A549 (cell line): ENCODE data around the gene XPO4.

Experiments used
- ATOH8 ChIP-seq: fragments of 250-450 bp; sonication (Bioruptor Pico); IDR thresholded peaks from 2 replicates; pipeline ENCODE4 v1.5.0; 2020; ENCODE audit warnings: low read depth, mild to moderate bottlenecking, moderate library complexity
- CHD2 ChIP-seq: fragments of 150-350 bp; IDR thresholded peaks from 2 replicates; pipeline ENCODE4 v1.6.1; 2014; ENCODE audit warnings: low read length; ENCODE audit not compliant: partially characterized antibody
- CTCF ChIP-seq: fragments of >200 bp; sonication (Bioruptor Twin); formaldehyde crosslinking; IDR thresholded peaks from 3 replicates; pipeline ENCODE4 v1.5.1; 2016
- ESRRA ChIP-seq: fragments of 150-350 bp; IDR thresholded peaks from 2 replicates; pipeline ENCODE4 v1.6.1; 2014; ENCODE audit warnings: mild to moderate bottlenecking, low read length, borderline replicate concordance
- FOSL2 ChIP-seq, 2 experiments: fragments of 450-650 bp in 1 of 2; fragments of >200 bp in 1 of 2; sonication (Bioruptor Twin) in 1 of 2; formaldehyde crosslinking; IDR thresholded peaks; 2 replicates each; pipeline versions ENCODE4 v1.5.0 to v1.6.1; 2016 to 2020; ENCODE audit warnings: mild to moderate bottlenecking in 1 of 2, moderate library complexity in 1 of 2
- JUNB ChIP-seq: fragments of >200 bp; sonication (Bioruptor Twin); formaldehyde crosslinking; IDR thresholded peaks from 2 replicates; pipeline ENCODE4 v1.6.1; 2016
- PHF8 ChIP-seq: fragments of 200-600 bp; sonication (generic); IDR thresholded peaks from 2 replicates; pipeline ENCODE4 v1.6.1; 2016; ENCODE audit warnings: low read depth, mild to moderate bottlenecking, antibody characterized with exemption, moderate library complexity, borderline replicate concordance
- POLR2A ChIP-seq: IDR thresholded peaks from 2 replicates; pipeline ENCODE4 v1.6.1; 2012; ENCODE audit warnings: mild to moderate bottlenecking, low read length
- REST ChIP-seq: fragments of 200-600 bp; sonication (generic); IDR thresholded peaks from 2 replicates; pipeline ENCODE4 v1.6.1; 2016; ENCODE audit warnings: antibody characterized with exemption, mild to moderate bottlenecking, moderate library complexity
- RFX5 ChIP-seq: fragments of 450-650 bp; IDR thresholded peaks from 2 replicates; pipeline ENCODE4 v1.7.1; 2014; ENCODE audit warnings: antibody characterized with exemption, mild to moderate bottlenecking, moderate library complexity
- ZSCAN20 ChIP-seq: fragments of 250-450 bp; sonication (Bioruptor Pico); IDR thresholded peaks from 2 replicates; pipeline ENCODE4 v1.8.0; 2022; ENCODE audit warnings: mild to moderate bottlenecking, moderate library complexity

- no peak for TF ChIP-seq CTCF
- no peak for TF ChIP-seq REST
- no peak for TF ChIP-seq FOSL2 (IDR thresholded peaks at IDR 0.05)
- TF ChIP-seq FOSL2 (CRISPR knock-in tag; IDR thresholded peaks at IDR 0.05): no peak
- no peak for TF ChIP-seq CHD2
- no peak for TF ChIP-seq ZSCAN20 (CRISPR knock-in tag)
- no peak for TF ChIP-seq POLR2A
- no peak for TF ChIP-seq JUNB
- TF ChIP-seq RFX5: no peak
- TF ChIP-seq ATOH8 (CRISPR knock-in tag): no peak
- no peak for TF ChIP-seq ESRRA
- TF ChIP-seq PHF8: no peak
Measured at GRCh38 chr13:20796791-20797508, 105.6 kb downstream of the XPO4 start.
